Transverse colon (tissue), 3 donors: ENCODE measurements around the gene TAPBPL.

ENCODE experiments used
- EP300 ChIP-seq: sonication (generic); formaldehyde crosslinking; IDR thresholded peaks from one replicate; pipeline ENCODE4 v1.6.1; 2017; ENCODE audit warnings: antibody characterized with exemption, low read depth
- TF ChIP-seq, protein P1 (sequence below), 5 experiments: fragments of 200-600 bp in 3 of 5; fragments of 450-650 bp in 2 of 5; sonication (generic) in 3 of 5; IDR thresholded peaks; 1 replicate in 2 of 5; 2 replicates in 3 of 5; pipeline ENCODE4 v1.5.1; 2016 to 2017; ENCODE audit warnings: antibody characterized with exemption in 5 of 5, inconsistent platforms in 3 of 5, mild to moderate bottlenecking in 2 of 5, moderate library complexity in 1 of 5

DNA sequence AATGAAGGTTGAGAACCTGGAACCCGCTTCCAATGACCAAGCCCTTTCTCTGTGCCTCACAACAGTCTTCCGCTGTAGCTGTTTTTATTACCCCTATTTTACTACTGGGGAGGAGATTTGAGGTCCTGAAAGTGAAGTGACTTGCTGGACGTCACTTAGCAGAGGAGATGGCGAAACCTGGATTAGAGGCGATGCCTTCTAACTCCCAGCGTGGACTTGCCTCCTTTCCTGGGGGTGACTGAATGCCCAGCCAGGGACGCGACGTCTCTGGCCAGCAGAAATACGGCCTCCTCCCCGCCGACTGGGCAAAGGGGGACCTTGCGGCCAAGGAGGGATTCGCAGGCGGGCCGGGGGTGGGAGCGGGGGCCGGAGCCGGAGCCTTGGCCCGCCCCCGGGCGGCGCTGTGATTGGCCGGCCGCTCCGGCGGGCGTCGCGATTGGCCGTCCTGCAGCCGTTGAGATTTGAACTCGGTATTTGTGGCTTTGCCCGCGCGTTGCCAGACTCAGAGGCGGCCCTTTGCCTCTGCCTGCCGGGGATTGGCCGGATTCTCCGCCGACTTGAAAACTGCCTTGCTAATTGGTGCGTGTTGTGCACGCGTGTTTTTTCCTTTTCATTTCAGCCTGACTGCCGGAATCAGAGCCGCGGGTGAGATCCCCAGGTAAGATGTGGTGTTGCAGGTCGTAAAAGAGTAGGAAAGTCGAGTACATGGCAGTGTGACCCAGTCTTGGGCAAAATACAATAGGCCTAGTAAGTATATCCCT is 41.8 kb downstream of the TAPBPL start, which contains the start of gene NCAPD2:
- no peak for TF ChIP-seq EP300
- TF ChIP-seq, protein P1, sequence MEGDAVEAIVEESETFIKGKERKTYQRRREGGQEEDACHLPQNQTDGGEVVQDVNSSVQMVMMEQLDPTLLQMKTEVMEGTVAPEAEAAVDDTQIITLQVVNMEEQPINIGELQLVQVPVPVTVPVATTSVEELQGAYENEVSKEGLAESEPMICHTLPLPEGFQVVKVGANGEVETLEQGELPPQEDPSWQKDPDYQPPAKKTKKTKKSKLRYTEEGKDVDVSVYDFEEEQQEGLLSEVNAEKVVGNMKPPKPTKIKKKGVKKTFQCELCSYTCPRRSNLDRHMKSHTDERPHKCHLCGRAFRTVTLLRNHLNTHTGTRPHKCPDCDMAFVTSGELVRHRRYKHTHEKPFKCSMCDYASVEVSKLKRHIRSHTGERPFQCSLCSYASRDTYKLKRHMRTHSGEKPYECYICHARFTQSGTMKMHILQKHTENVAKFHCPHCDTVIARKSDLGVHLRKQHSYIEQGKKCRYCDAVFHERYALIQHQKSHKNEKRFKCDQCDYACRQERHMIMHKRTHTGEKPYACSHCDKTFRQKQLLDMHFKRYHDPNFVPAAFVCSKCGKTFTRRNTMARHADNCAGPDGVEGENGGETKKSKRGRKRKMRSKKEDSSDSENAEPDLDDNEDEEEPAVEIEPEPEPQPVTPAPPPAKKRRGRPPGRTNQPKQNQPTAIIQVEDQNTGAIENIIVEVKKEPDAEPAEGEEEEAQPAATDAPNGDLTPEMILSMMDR (IDR thresholded peaks at IDR 0.05), result peak; percentile 28 to 89 (median 47)
